ENCODE results near the gene JAK1.

DNA sequence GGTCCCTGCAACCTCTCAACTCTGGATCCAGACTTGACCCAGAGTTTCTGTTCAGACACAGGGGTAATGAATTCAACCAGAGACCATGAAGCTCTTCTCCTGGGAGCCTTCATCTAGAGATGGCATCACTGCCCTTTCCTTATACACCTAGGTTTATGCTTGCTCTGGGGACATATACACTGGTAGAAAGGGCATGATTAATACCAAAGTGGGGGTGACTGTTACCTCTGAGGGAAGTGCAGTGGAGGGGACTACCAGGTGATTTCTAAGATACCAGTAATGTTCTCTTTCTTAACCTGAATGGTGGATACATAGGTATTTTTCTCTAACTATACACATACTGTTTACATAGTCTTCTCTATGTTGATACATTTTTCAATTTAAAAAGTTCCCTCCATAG is 48.4 kb downstream of the JAK1 start:
- no peak for TF ChIP-seq EZH2 (IDR thresholded peaks at IDR 0.05; ENCODE audit: insufficient read depth, poor library complexity, severe bottlenecking)
- no peak for TF ChIP-seq EZH2phosphoT487 (IDR thresholded peaks at IDR 0.05; ENCODE audit: insufficient read depth, low read depth)

Data from GM23248 (cell line).